ENCODE results near the gene GMCL2.

DNA sequence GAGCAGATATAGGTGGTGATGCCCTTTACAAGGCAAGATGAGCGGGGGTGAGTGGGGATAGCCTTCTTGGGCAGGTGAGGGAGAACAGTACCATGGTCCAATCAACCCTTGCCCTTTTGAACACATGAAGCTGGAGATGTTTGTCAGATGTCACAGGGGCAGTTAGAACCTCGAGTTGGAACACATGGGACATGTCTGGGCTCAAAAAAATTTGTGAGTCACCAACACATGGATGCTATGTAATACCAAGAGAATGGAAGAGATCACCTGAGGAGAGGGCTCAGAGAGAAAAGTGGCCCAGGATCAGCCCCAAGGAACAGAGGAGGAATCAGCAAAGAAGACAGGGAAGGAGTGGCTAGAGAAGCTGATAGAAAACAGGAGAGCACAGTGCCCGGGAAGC, 40.8 kb upstream of the GMCL2 start:
- TF ChIP-seq, protein P1, sequence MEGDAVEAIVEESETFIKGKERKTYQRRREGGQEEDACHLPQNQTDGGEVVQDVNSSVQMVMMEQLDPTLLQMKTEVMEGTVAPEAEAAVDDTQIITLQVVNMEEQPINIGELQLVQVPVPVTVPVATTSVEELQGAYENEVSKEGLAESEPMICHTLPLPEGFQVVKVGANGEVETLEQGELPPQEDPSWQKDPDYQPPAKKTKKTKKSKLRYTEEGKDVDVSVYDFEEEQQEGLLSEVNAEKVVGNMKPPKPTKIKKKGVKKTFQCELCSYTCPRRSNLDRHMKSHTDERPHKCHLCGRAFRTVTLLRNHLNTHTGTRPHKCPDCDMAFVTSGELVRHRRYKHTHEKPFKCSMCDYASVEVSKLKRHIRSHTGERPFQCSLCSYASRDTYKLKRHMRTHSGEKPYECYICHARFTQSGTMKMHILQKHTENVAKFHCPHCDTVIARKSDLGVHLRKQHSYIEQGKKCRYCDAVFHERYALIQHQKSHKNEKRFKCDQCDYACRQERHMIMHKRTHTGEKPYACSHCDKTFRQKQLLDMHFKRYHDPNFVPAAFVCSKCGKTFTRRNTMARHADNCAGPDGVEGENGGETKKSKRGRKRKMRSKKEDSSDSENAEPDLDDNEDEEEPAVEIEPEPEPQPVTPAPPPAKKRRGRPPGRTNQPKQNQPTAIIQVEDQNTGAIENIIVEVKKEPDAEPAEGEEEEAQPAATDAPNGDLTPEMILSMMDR (IDR thresholded peaks at IDR 0.05), result no peak
- TF ChIP-seq JUND (IDR thresholded peaks at IDR 0.05) (no peak), TAF1 (IDR thresholded peaks at IDR 0.05; ENCODE audit: borderline replicate concordance, low read depth, low read length) (no peak), YY1 (IDR thresholded peaks at IDR 0.05; ENCODE audit: low read depth) (no peak)
